Heart left ventricle (tissue), 16 donors: ENCODE results near the gene SEZ6L. TPM values are rescaled to one million over a fixed set of nuclear protein-coding genes. Genes with fewer than 3 reads are reported as not detected.

Experiments used
- ATAC-seq, 4 donors: fragments of 200-7000 bp; cut with Tn5 transposase; one replicate each; pipeline ENCODE4 v1.9.1; 2020 to 2022; ENCODE audit warnings: moderate library complexity in 4 of 4, mild to moderate bottlenecking in 3 of 4, moderate number of reproducible peaks in 1 of 4
- DNase-seq, 5 donors: peaks; one replicate each; pipeline ENCODE4 v3.0.0-alpha.2; 2020
- H3K27ac ChIP-seq, 12 donors: fragments of 200-600 bp; sonication (generic) in 4 of 12; one replicate each; pipeline versions ENCODE4 v1.5.0 to v1.8.0; 2016 to 2022; ENCODE audit warnings: mild to moderate bottlenecking in 2 of 12
- H3K27me3 ChIP-seq, 9 donors: fragments of 200-600 bp; sonication (generic) in 2 of 9; one replicate each; pipeline versions ENCODE4 v1.5.1 to v1.8.0; 2016 to 2022; ENCODE audit warnings: mild to moderate bottlenecking in 3 of 9
- H3K36me3 ChIP-seq, 9 donors: fragments of 200-600 bp; sonication (generic) in 2 of 9; one replicate each; pipeline versions ENCODE4 v1.5.0 to v1.8.0; 2018 to 2022; ENCODE audit warnings: mild to moderate bottlenecking in 2 of 9
- H3K4me1 ChIP-seq, 12 donors: fragments of 200-600 bp; sonication (generic) in 4 of 12; one replicate each; pipeline versions ENCODE4 v1.5.0 to v1.8.0; 2016 to 2022; ENCODE audit warnings: mild to moderate bottlenecking in 3 of 12
- H3K4me3 ChIP-seq, 12 donors: fragments of 200-600 bp; sonication (generic) in 4 of 12; one replicate each; pipeline versions ENCODE4 v1.5.0 to v1.8.0; 2017 to 2022; ENCODE audit warnings: mild to moderate bottlenecking in 9 of 12, moderate library complexity in 4 of 12
- H3K9me3 ChIP-seq, 12 donors: fragments of 200-600 bp; sonication (generic) in 4 of 12; one replicate each; pipeline versions ENCODE4 v1.5.0 to v1.8.0; 2016 to 2022; ENCODE audit warnings: mild to moderate bottlenecking in 1 of 12
- POLR2A ChIP-seq, 2 donors: fragments of 450-650 bp; IDR thresholded peaks; one replicate each; pipeline ENCODE4 v1.6.1; 2017; ENCODE audit warnings: antibody characterized with exemption in 2 of 2, mild to moderate bottlenecking in 2 of 2, moderate library complexity in 2 of 2
- WGBS, 4 donors: extraction: QIAGEN DNeasy Blood & Tissue Kit in 2 of 4; methylation state at CpG; one replicate each; pipeline versions ENCODE4 v1.1.5 to v1.1.7; 2013 to 2018; 5-methylcytosine and 5-hydroxymethylcytosine counted together
- intact Hi-C, 10 donors: fragments of 100-400 bp; cut with DNase I; formaldehyde crosslinking; loops; one replicate each; pipeline versions ENCODE4 v1.11.1 to v1.14.2; 2022
- polyA plus RNA-seq, 2 donors: library from polyadenylated mRNA; stranded (reverse); fragments of 200-250 nt; gene quantifications; one replicate each; pipeline ENCODE4 v1.2.3, GENCODE V29; 2013
- total RNA-seq, 9 donors: library from RNA; depleted of rRNA in 2 of 9; stranded (reverse); fragments of >200 nt in 2 of 9; fragmentation: NEBNext Ultra II Directional in 3 of 9; extraction: Animal tissue kit (Norgen Biotek cat#: 25700) in 3 of 9; gene quantifications; one replicate each; pipeline versions ENCODE4 v1.1.0 to v1.2.4, GENCODE V29; 2016 to 2023
- TF ChIP-seq, protein P1 (sequence below), 12 donors: fragments of 200-600 bp; sonication (generic) in 4 of 12; IDR thresholded peaks; one replicate each; pipeline versions ENCODE4 v1.5.0 to v1.8.0; 2018 to 2022; ENCODE audit warnings: antibody characterized with exemption in 12 of 12, mild to moderate bottlenecking in 5 of 12
- donor health status: ischemic (EF 13 %, LVEDD 7.1; RV severe dilation, severe dysfunction).
- donor health status: healthy with polysubstance abuse.
- donor health status: DM: no; HTN: yes; CAD: no.
- donor health status: DM: no; HTN: no; CAD: no.
- donor health status: ischemic (EF 25% LVEDD 6.9; RV normal size, moderate dysfunction).
- donor health status: ischemic (EF 25% LVEDD 5.7; RV mildly dilated, moderate dysfunction).
- donor health status: healthy.
- donor health status: DM: yes; HTN: yes; CAD: no.
- donor health status: ischemic (EF 35%, LVEDD 5.7; RV mildly dilated, moderate dysfunction).
- donor health status: nonischemic (EF 11% LVEDD 7.7; RV severe dilation, severe dysfunction).
- donor health status: DM: yes; HTN: yes; CAD: no.
- donor health status: PGD.
- donor health status: ischemic (EF 29% LVEDD 5.4; RV normal size, mild dysfunction).
- donor health status: nonischemic (EF 23%, LVEDD 6.1; RV moderate dilation, normal function).

Gene SEZ6L
- total and polyA plus RNA-seq, 11 donors = 0.04 to 1.6 (median 0.17) TPM; not detected in 2

GRCh38 chr22:26308467-26308866 lies 139.2 kb downstream of the SEZ6L start:
- no peak for DNase-seq
- no peak for ATAC-seq
- WGBS, 4 donors = 64 to 75% (median 71%) methylated on average over 3 of the region's 3 CpGs
- intact Hi-C loops = no loop called here
- Histone ChIP-seq H3K27ac (no peak overlapping the region), H3K4me3 (no peak overlapping the region), H3K36me3 (no peaks in the 10 kb centered on the region), H3K4me1 (no peaks in the 10 kb centered on the region), H3K9me3 (no peaks in the 10 kb centered on the region), H3K27me3 (peaks cover 0 to 35% (median 5%) of the 10 kb centered on the region in 9 donors)
- TF ChIP-seq POLR2A (IDR thresholded peaks at IDR 0.05) = no peak
- TF ChIP-seq, protein P1, sequence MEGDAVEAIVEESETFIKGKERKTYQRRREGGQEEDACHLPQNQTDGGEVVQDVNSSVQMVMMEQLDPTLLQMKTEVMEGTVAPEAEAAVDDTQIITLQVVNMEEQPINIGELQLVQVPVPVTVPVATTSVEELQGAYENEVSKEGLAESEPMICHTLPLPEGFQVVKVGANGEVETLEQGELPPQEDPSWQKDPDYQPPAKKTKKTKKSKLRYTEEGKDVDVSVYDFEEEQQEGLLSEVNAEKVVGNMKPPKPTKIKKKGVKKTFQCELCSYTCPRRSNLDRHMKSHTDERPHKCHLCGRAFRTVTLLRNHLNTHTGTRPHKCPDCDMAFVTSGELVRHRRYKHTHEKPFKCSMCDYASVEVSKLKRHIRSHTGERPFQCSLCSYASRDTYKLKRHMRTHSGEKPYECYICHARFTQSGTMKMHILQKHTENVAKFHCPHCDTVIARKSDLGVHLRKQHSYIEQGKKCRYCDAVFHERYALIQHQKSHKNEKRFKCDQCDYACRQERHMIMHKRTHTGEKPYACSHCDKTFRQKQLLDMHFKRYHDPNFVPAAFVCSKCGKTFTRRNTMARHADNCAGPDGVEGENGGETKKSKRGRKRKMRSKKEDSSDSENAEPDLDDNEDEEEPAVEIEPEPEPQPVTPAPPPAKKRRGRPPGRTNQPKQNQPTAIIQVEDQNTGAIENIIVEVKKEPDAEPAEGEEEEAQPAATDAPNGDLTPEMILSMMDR (IDR thresholded peaks at IDR 0.05) = no peak

DNA sequence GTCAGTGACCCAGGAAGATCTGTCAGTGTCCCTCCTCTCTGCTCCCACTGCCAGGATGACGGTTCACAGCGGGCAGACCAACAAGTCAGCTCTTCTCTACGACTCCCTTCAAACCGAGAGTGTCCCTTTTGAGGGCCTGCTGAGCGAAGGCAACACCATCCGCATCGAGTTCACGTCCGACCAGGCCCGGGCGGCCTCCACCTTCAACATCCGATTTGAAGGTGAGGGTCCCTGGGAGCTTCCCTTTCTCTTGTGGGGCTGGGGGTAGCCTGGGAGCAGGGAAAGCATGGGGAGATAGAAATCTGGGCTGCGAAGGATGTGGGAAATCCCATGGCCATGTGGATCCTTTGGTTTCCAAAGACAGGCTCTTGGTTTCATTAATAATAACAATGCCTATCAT lies 141.4 kb downstream of the SEZ6L start:
- TF ChIP-seq, protein P1 (IDR thresholded peaks at IDR 0.05) = no peak
- TF ChIP-seq POLR2A (IDR thresholded peaks at IDR 0.05) = no peak
- Histone ChIP-seq H3K4me3 (no peak overlapping the region), H3K36me3 (no peaks in the 10 kb centered on the region), H3K4me1 (no peaks in the 10 kb centered on the region), H3K27me3 (peaks cover 0 to 34% (median 5%) of the 10 kb centered on the region in 9 donors), H3K27ac (no peak overlapping the region), H3K9me3 (no peaks in the 10 kb centered on the region)
- WGBS, 4 donors = 86 to 92% (median 90%) methylated on average over 12 to 13 of the region's 13 CpGs
- intact Hi-C loops = loop anchor here in 1 of 10 donors (10.0 kb wide), 1 partner anchor 216 kb away; no protein-coding TSS in a partner anchor
- no peak for ATAC-seq
- no peak for DNase-seq

DNA sequence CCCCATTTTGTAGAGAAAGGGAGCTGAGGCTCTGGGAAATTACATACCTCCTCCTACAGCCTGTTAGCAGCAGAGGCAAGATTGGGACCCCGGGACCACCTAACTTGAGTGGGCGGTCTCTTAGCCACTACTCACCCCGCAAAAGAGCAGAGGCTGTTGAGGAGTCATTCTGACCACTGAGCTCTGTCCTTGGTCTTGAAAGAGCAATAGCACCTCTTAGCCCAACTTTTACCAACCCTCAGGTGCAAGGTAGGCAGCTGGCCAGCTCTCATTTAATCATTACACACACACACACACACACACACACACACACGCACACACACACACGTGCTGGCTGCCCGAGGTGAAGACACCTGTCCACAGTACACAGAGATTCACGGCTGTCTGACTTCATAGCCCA lies 144.0 kb downstream of the SEZ6L start:
- H3K4me3 ChIP-seq = no peak overlapping the region
- H3K9me3 ChIP-seq = no peaks in the 10 kb centered on the region
- intact Hi-C loops = loop anchor here in 1 of 10 donors (10.0 kb wide), 1 partner anchor 218 kb away; no protein-coding TSS in a partner anchor
- ATAC-seq = no peak
- no peaks in the 10 kb centered on the region for H3K4me1 ChIP-seq
- TF ChIP-seq, protein P1 (IDR thresholded peaks at IDR 0.05) = no peak
- TF ChIP-seq POLR2A (IDR thresholded peaks at IDR 0.05) = no peak
- H3K36me3 ChIP-seq = no peaks in the 10 kb centered on the region
- no peak for DNase-seq
- no peak overlapping the region for H3K27ac ChIP-seq
- peaks cover 0 to 15% (median 1%) of the 10 kb centered on the region in 9 donors for H3K27me3 ChIP-seq
- 59 to 76% (median 68%) methylated on average over 7 of the region's 7 CpGs for WGBS, 4 donors

DNA sequence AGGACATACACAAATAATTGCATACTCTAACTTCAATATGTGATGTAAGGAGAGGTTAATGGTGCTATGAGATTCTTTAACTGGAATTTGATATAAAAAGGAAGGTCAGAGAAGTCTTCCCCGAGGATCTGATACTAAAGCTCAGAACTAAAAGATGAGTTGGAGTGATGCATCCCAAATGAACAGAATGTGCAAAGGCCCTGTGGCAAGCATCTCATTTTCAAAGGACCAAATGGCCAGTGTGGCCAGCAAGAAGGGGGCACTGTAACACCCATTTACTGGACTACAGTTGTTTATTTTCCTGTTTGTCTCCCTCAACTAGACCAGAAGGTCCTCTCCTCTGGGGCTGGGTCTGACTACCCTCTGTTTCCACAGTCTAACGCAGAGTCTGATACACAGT lies 144.9 kb downstream of the SEZ6L start:
- peaks cover 0 to 15% (median 0%) of the 10 kb centered on the region in 9 donors for H3K27me3 ChIP-seq
- 77 to 81% (median 80%) methylated on average over 2 of the region's 2 CpGs for WGBS, 4 donors
- ATAC-seq = no peak

More for the DNA sequence above, 144.9 kb downstream of the SEZ6L start:
- no peak overlapping the region for H3K4me3 ChIP-seq
- no peak overlapping the region for H3K27ac ChIP-seq
- H3K36me3 ChIP-seq = no peaks in the 10 kb centered on the region
- no peaks in the 10 kb centered on the region for H3K9me3 ChIP-seq
- intact Hi-C loops = loop anchor here in 1 of 10 donors (10.0 kb wide), 1 partner anchor 219 kb away; no protein-coding TSS in a partner anchor
- TF ChIP-seq, protein P1 (IDR thresholded peaks at IDR 0.05) = no peak
- no peak for TF ChIP-seq POLR2A (IDR thresholded peaks at IDR 0.05)
- no peak for DNase-seq
- H3K4me1 ChIP-seq = no peaks in the 10 kb centered on the region
